ACC112 (cell line): ENCODE results near the gene PNLIPRP2.

Experiments
- H2AFZ ChIP-seq: fragments of 200-600 bp; sonication (generic); one replicate; pipeline ENCODE4 v1.6.0; 2017; ENCODE audit warnings: antibody characterized with exemption, low read length; ENCODE audit not compliant: unreplicated experiment
- H3K27ac ChIP-seq: fragments of 200-600 bp; sonication (generic); 2 replicates; pipeline ENCODE4 v1.5.1; 2014; ENCODE audit warnings: low read depth, mild to moderate bottlenecking, antibody characterized with exemption, low read length, moderate library complexity
- H3K27me3 ChIP-seq: fragments of 200-600 bp; sonication (generic); 2 replicates; pipeline ENCODE4 v1.6.1; 2014; ENCODE audit warnings: mild to moderate bottlenecking, antibody characterized with exemption, low read length, moderate library complexity, mixed read lengths; ENCODE audit not compliant: insufficient read depth
- H3K36me3 ChIP-seq: fragments of 200-600 bp; sonication (generic); 2 replicates; pipeline ENCODE4 v1.6.1; 2016; ENCODE audit warnings: mild to moderate bottlenecking, antibody characterized with exemption, low read length, moderate library complexity, mixed read lengths; ENCODE audit not compliant: insufficient read depth
- H3K4me1 ChIP-seq: fragments of 200-600 bp; sonication (generic); one replicate; pipeline ENCODE4 v1.6.1; 2016; ENCODE audit warnings: low read length, mixed read lengths; ENCODE audit not compliant: insufficient read depth, unreplicated experiment, control insufficient read depth
- H3K4me3 ChIP-seq: fragments of 200-600 bp; sonication (generic); 2 replicates; pipeline ENCODE4 v1.5.1; 2014; ENCODE audit warnings: mild to moderate bottlenecking, low read depth, low read length
- H3K79me2 ChIP-seq: fragments of 200-600 bp; sonication (generic); one replicate; pipeline ENCODE4 v1.6.0; 2016; ENCODE audit warnings: low read length; ENCODE audit not compliant: control insufficient read depth, unreplicated experiment, insufficient read depth

The PNLIPRP2 gene

GRCh38 chr10:116669832-116670644 lies 49.3 kb downstream of the PNLIPRP2 start:
- Histone ChIP-seq H3K4me1 (peaks cover 8% of the 10 kb centered on the region), H3K27ac (no peak overlapping the region), H3K4me3 (no peak overlapping the region), H2AFZ (no peak overlapping the region), H3K79me2 (no peaks in the 10 kb centered on the region), H3K27me3 (no peaks in the 10 kb centered on the region), H3K36me3 (no peaks in the 10 kb centered on the region)

DNA sequence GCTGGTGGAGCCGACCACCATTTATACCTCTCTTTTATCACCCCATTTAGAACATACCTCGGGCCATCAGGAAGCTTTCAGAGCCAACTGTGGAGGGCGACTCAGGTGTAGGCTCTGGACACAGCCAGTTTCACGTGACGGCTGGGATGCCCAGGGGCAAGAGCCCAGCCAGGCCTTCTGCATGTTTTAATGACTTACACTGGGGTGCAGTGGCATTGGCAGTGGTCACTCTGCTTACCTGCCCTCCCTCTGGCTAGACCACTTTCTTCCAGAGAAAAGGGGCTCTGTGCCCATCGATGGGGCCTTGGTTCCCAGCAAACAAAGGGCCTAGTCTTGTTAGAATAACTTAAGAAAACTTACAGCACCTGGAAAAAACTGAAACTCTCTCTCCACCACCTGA lies 50.0 kb downstream of the PNLIPRP2 start:
- Histone ChIP-seq H3K79me2 (no peaks in the 10 kb centered on the region), H3K27ac (no peak overlapping the region), H3K4me1 (peaks cover 8% of the 10 kb centered on the region), H3K27me3 (no peaks in the 10 kb centered on the region), H3K36me3 (no peaks in the 10 kb centered on the region), H2AFZ (no peak overlapping the region), H3K4me3 (no peak overlapping the region)

GRCh38 chr10:116671274-116671926 lies 50.6 kb downstream of the PNLIPRP2 start:
- Histone ChIP-seq H3K4me3 (no peak overlapping the region), H3K27me3 (no peaks in the 10 kb centered on the region), H2AFZ (no peak overlapping the region)

DNA sequence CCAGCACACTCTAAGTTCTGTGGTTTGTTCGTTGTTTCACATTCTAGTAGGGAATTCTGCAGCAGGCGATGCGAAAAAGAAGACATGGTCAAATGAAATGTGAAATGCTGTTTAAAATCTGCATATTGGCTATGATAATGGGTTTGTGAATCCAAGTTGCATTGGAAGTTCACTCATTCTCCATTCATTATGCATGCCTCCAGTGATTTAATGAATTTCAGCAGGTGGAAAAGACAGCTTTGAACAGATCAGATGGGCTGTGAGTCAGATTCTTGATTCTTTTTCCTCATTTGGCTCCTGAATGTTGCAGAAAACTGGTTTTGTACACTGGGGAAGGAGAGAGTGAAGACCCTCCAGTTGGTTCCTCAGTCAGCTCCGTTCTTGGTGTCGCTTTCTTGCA lies 52.1 kb downstream of the PNLIPRP2 start:
- Histone ChIP-seq H3K27me3 (no peaks in the 10 kb centered on the region), H3K4me1 (peaks cover 8% of the 10 kb centered on the region), H3K79me2 (no peaks in the 10 kb centered on the region), H3K27ac (no peak overlapping the region), H2AFZ (no peak overlapping the region), H3K4me3 (no peak overlapping the region), H3K36me3 (no peaks in the 10 kb centered on the region)

More at GRCh38 chr10:116671274-116671926, 50.6 kb downstream of the PNLIPRP2 start:
- Histone ChIP-seq H3K27ac (no peak overlapping the region), H3K36me3 (no peaks in the 10 kb centered on the region), H3K4me1 (peaks cover 8% of the 10 kb centered on the region), H3K79me2 (no peaks in the 10 kb centered on the region)

DNA sequence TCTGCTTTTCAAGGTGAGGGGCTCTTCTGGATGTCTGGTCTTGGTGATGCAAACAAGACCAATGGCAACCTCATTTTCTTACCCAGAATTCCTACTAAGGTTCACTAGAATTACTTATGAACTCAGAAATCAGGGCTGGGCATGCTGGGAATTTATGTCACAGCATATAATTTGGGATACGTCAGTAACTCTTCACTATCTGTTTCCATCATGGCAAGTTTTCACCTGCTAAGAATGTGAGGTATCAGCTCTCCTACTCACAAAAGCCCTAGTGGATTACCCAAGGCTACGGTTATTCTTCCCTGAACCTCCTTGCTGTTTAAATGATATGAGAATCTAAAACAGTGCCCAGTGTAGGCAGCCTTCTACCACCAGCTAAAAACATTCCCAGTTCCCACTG lies 53.1 kb downstream of the PNLIPRP2 start:
- H3K36me3 ChIP-seq: no peaks in the 10 kb centered on the region
- H3K27ac ChIP-seq: no peak overlapping the region
- peaks cover 8% of the 10 kb centered on the region for H3K4me1 ChIP-seq
- no peaks in the 10 kb centered on the region for H3K27me3 ChIP-seq
- H3K79me2 ChIP-seq: no peaks in the 10 kb centered on the region
- no peak overlapping the region for H2AFZ ChIP-seq
- no peak overlapping the region for H3K4me3 ChIP-seq

DNA sequence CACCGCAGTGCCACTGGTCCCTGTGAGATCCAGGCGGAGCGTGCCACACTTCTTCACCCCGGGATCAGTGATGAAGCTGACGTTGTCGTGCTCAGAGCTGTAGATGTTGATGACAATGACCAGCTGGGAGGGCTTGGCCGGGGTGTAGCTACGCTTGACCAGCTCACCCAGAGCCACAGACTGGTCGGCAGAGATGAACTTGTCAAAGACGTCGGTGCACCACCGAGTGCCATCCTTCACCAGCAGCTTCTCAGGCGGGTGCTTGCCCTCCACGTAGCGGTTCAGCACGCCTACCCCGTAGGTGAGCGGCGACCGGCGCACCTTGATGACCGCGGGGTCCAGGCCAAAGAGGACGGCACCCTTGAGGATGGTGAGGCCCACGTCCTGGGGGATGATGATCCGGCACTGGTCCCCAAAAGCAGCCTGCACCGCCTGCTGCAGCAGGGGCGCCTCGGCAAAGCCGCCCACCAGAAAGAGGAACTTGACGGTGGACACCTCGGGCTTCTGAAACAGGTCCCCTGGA lies 54.2 kb downstream of the PNLIPRP2 start:
- Histone ChIP-seq H2AFZ (no peak overlapping the region), H3K4me3 (no peak overlapping the region), H3K36me3 (no peaks in the 10 kb centered on the region), H3K79me2 (no peaks in the 10 kb centered on the region), H3K27ac (no peak overlapping the region), H3K27me3 (no peaks in the 10 kb centered on the region), H3K4me1 (peaks cover 8% of the 10 kb centered on the region)

- H3K27me3 ChIP-seq: no peaks in the 10 kb centered on the region
- H3K4me1 ChIP-seq: peaks cover 8% of the 10 kb centered on the region
- no peaks in the 10 kb centered on the region for H3K36me3 ChIP-seq
- H3K4me3 ChIP-seq: no peak overlapping the region
- no peak overlapping the region for H3K27ac ChIP-seq
- no peaks in the 10 kb centered on the region for H3K79me2 ChIP-seq
- no peak overlapping the region for H2AFZ ChIP-seq
These were observed 55.4 kb downstream of the PNLIPRP2 start for GRCh38 chr10:116676118-116676517.

- Histone ChIP-seq H2AFZ (no peak overlapping the region), H3K79me2 (no peaks in the 10 kb centered on the region), H3K4me3 (no peak overlapping the region), H3K36me3 (no peaks in the 10 kb centered on the region), H3K4me1 (peaks cover 3% of the 10 kb centered on the region), H3K27ac (no peak overlapping the region), H3K27me3 (no peaks in the 10 kb centered on the region)
These were observed 55.9 kb downstream of the PNLIPRP2 start for GRCh38 chr10:116676633-116677032.

DNA sequence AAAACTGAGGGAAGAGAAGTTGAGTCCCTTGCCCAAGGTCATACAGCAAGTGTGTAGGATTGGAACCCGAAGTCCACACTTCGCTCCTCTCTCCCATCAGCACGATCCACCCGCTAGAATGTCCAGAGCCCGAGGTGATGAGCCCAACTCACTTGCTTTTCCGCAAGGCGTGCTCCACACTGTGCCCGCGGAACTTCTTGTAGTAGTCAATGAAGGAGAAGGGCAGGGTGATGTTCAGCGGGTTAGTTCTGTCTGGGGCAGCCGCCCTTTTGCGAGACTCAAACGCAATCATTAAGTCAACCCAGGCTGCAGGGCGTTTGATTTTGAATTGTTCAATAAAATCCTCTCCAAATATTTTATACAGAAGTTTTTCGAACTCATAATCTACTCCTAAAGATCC lies 58.6 kb downstream of the PNLIPRP2 start:
- Histone ChIP-seq H3K79me2 (no peaks in the 10 kb centered on the region), H2AFZ (no peak overlapping the region), H3K27ac (no peak overlapping the region), H3K36me3 (no peaks in the 10 kb centered on the region), H3K4me1 (no peaks in the 10 kb centered on the region), H3K4me3 (no peak overlapping the region), H3K27me3 (no peaks in the 10 kb centered on the region)

DNA sequence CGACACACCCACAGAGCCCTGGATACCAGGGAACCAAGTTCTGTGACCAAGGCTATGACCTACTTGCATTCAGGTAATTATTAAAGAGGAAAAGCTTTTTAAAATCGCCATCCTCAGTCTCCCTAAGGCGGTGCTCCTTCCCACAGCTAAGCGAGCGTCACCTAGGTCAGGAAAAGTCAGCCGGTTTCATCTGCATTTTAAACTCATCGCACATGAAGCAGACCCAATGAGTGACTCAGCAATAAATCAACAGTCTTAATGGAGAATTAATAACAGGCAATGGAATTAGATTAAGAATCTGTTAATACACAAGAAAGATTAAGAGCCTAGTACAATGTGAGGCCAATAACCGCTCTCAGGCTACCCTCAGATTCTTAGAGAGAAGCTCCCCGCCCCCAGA lies 62.4 kb downstream of the PNLIPRP2 start:
- Histone ChIP-seq H3K79me2 (no peaks in the 10 kb centered on the region), H3K36me3 (no peaks in the 10 kb centered on the region), H3K27ac (no peak overlapping the region), H2AFZ (no peak overlapping the region), H3K4me3 (no peak overlapping the region), H3K27me3 (no peaks in the 10 kb centered on the region), H3K4me1 (peaks cover 2% of the 10 kb centered on the region)

GRCh38 chr10:116683821-116684220 lies 63.1 kb downstream of the PNLIPRP2 start:
- H2AFZ ChIP-seq: no peak overlapping the region
- H3K36me3 ChIP-seq: no peaks in the 10 kb centered on the region
- H3K4me3 ChIP-seq: no peak overlapping the region
- H3K27me3 ChIP-seq: no peaks in the 10 kb centered on the region
- peaks cover 9% of the 10 kb centered on the region for H3K4me1 ChIP-seq
- no peaks in the 10 kb centered on the region for H3K79me2 ChIP-seq
- no peak overlapping the region for H3K27ac ChIP-seq
